Immature natural killer cell (primary cell): ENCODE measurements around the gene GSTCD. TPM values are rescaled to one million over a fixed set of nuclear protein-coding genes. Genes with fewer than 3 reads are reported as not detected.
"Not testable (repeated sequence)": the region's sequence is repeated elsewhere in the genome, so short reads cannot be mapped to it uniquely, and the experiment has no call there.

Experiments
- DNase-seq, 3 donors: peaks; one replicate each; pipeline ENCODE4 v3.0.0; 2022; ENCODE audit warnings: mixed read lengths in 1 of 3
- H3K27ac Mint-ChIP-seq, 6 donors: one replicate each; pipeline ENCODE4 v1.8.0; 2020; ENCODE audit warnings: mixed read lengths in 6 of 6, mild to moderate bottlenecking in 5 of 6, inconsistent platforms in 4 of 6, moderate library complexity in 3 of 6
- H3K27me3 Mint-ChIP-seq, 3 donors: one replicate each; pipeline ENCODE4 v1.8.0; 2020 to 2021; ENCODE audit warnings: low read depth in 3 of 3, mild to moderate bottlenecking in 3 of 3, mixed read lengths in 3 of 3, moderate library complexity in 3 of 3, inconsistent platforms in 1 of 3
- H3K36me3 Mint-ChIP-seq, 3 donors: one replicate each; pipeline ENCODE4 v1.8.0; 2020; ENCODE audit warnings: mixed read lengths in 3 of 3, inconsistent platforms in 2 of 3, mild to moderate bottlenecking in 2 of 3
- H3K4me1 Mint-ChIP-seq, 2 donors: one replicate each; pipeline ENCODE4 v1.8.0; 2020; ENCODE audit warnings: inconsistent platforms in 2 of 2, mild to moderate bottlenecking in 2 of 2, mixed read lengths in 2 of 2, moderate library complexity in 1 of 2
- H3K4me3 Mint-ChIP-seq, 5 donors: one replicate each; pipeline ENCODE4 v1.8.0; 2020; ENCODE audit warnings: mild to moderate bottlenecking in 5 of 5, mixed read lengths in 5 of 5, inconsistent platforms in 3 of 5, moderate library complexity in 3 of 5
- H3K9me3 Mint-ChIP-seq, 6 donors: one replicate each; pipeline ENCODE4 v1.8.0; 2020; ENCODE audit warnings: mild to moderate bottlenecking in 6 of 6, mixed read lengths in 6 of 6, inconsistent platforms in 4 of 6, moderate library complexity in 3 of 6
- polyA plus RNA-seq, 3 donors: library from polyadenylated mRNA; unstranded; fragments of 300-500 nt; fragmentation: Illumina TruSeq; gene quantifications; one replicate each; pipeline ENCODE4 v1.2.3, GENCODE V29; 2021

The GSTCD gene
- polyA plus RNA-seq, 3 donors from 2014 or later, result 1.8 to 2.1 (median 2.0) TPM

GRCh38 chr4:105843941-105844340, 135.4 kb downstream of the GSTCD start:
- Mint-ChIP-seq H3K36me3 (peaks cover 16 to 50% (median 36%) of the 10 kb centered on the region in 3 donors), H3K4me1 (no peaks in the 10 kb centered on the region), H3K27ac (no peak overlapping the region), H3K4me3 (no peak overlapping the region), H3K27me3 (no peaks in the 10 kb centered on the region), H3K9me3 (no peaks in the 10 kb centered on the region)
- DNase-seq, result no peak

DNA sequence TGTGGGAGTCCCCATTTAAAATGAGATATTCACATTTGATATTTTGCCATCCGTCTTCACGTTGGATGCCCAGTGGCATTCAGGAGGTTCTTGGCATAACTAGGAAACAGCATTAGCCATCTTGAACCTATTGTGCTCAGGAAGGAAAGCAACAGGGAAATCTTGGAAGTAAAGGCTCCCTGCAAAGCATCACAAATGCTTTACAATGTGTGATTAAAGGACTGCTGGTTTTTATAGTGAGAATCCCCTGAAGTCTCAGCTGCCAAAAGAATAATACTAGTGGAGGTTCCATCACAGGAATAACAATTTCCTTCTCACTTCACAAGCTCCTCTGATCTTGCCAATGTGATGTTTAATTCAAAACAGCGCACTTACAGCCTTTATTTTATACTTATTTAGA, 137.0 kb downstream of the GSTCD start:
- Mint-ChIP-seq H3K27ac (no peak overlapping the region), H3K27me3 (no peaks in the 10 kb centered on the region), H3K4me3 (no peak overlapping the region), H3K4me1 (no peaks in the 10 kb centered on the region), H3K36me3 (peaks cover 14 to 38% (median 31%) of the 10 kb centered on the region in 3 donors), H3K9me3 (no peaks in the 10 kb centered on the region)
- DNase-seq, result no peak

- H3K4me3 Mint-ChIP-seq, H3K4me1 Mint-ChIP-seq, DNase-seq, H3K27ac Mint-ChIP-seq, H3K27me3 Mint-ChIP-seq: not testable (repeated sequence)
- Mint-ChIP-seq H3K36me3 (peaks cover 17 to 31% (median 27%) of the 10 kb centered on the region in 3 donors), H3K9me3 (peaks cover 0 to 11% (median 0%) of the 10 kb centered on the region in 6 donors)
Measured at GRCh38 chr4:105848359-105848758, 139.8 kb downstream of the GSTCD start.

GRCh38 chr4:105851196-105851595, 142.6 kb downstream of the GSTCD start:
- H3K4me3 Mint-ChIP-seq, result no peak overlapping the region
- peaks cover 9 to 15% (median 12%) of the 10 kb centered on the region in 3 donors for H3K36me3 Mint-ChIP-seq
- DNase-seq, result no peak
- H3K27ac Mint-ChIP-seq, result no peak overlapping the region
- H3K9me3 Mint-ChIP-seq, result peaks cover 0 to 27% (median 14%) of the 10 kb centered on the region in 6 donors
- peaks cover 0 to 2% (median 0%) of the 10 kb centered on the region in 3 donors for H3K27me3 Mint-ChIP-seq
- no peaks in the 10 kb centered on the region for H3K4me1 Mint-ChIP-seq

DNA sequence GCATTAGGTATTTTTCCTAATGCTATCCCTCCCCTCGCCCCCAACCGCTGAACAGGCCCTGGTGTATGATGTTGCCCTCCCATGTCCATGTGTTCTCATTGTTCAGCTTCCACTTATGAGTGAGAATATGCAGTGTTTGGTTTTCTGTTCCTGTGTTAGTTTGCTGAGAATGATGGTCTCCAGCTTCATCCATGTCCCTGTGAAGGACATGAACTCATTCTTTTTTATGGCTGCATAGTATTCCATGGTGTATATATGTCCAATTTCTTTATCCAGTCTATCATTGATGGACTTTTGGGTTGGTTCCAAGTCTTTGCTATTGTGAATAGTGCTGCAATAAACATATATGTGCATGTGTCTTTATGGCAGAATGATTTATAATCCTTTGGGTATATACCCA, 143.6 kb downstream of the GSTCD start:
- H3K4me1 Mint-ChIP-seq, H3K27me3 Mint-ChIP-seq, H3K4me3 Mint-ChIP-seq, H3K27ac Mint-ChIP-seq, DNase-seq: not testable (repeated sequence)
- Mint-ChIP-seq H3K36me3 (peaks cover 9 to 18% (median 16%) of the 10 kb centered on the region in 3 donors), H3K9me3 (peaks cover 5 to 35% (median 22%) of the 10 kb centered on the region in 6 donors)

- no peak for DNase-seq
- Mint-ChIP-seq H3K36me3 (peaks cover 6 to 15% (median 7%) of the 10 kb centered on the region in 3 donors), H3K27me3 (peaks cover 0 to 6% (median 2%) of the 10 kb centered on the region in 3 donors), H3K4me1 (no peaks in the 10 kb centered on the region), H3K9me3 (peaks cover 21 to 64% (median 38%) of the 10 kb centered on the region in 6 donors), H3K4me3 (no peak overlapping the region), H3K27ac (no peak overlapping the region)
Measured at GRCh38 chr4:105858466-105859040, 150.0 kb downstream of the GSTCD start.

GRCh38 chr4:105859233-105859632, 150.6 kb downstream of the GSTCD start:
- peaks cover 21 to 64% (median 38%) of the 10 kb centered on the region in 6 donors for H3K9me3 Mint-ChIP-seq
- no peak overlapping the region for H3K27ac Mint-ChIP-seq
- DNase-seq, result no peak
- H3K36me3 Mint-ChIP-seq, result peaks cover 4 to 15% (median 7%) of the 10 kb centered on the region in 3 donors
- H3K27me3 Mint-ChIP-seq, result peaks cover 0 to 6% (median 2%) of the 10 kb centered on the region in 3 donors
- H3K4me3 Mint-ChIP-seq, result no peak overlapping the region
- H3K4me1 Mint-ChIP-seq, result no peaks in the 10 kb centered on the region

GRCh38 chr4:105870963-105871362, 162.4 kb downstream of the GSTCD start:
- Mint-ChIP-seq H3K27me3 (peaks cover 0 to 2% (median 2%) of the 10 kb centered on the region in 3 donors), H3K4me1 (no peaks in the 10 kb centered on the region), H3K4me3 (no peak overlapping the region), H3K9me3 (peaks cover 0 to 4% (median 0%) of the 10 kb centered on the region in 6 donors), H3K36me3 (no peaks in the 10 kb centered on the region), H3K27ac (no peak overlapping the region)
- DNase-seq, result no peak

DNA sequence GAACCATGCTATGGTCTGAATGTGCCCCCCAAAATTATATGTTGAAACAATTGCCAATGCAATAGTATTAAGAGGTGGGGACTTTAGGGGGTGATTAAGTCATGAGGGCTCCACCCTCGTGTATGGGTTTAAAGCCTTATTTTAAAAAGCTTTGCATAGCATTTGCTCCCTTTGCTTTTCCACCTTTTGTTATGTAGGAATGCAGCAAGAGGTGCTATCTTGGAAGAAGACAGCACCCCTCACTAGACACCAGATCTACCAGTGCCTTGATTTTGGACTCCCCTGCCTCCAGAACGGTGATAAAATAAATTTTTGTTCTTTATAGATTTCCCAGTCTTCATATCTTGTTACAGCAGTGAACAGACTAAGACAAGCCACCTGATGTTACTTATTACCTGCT, 163.4 kb downstream of the GSTCD start:
- no peak overlapping the region for H3K27ac Mint-ChIP-seq
- H3K27me3 Mint-ChIP-seq, result peaks cover 0 to 2% (median 2%) of the 10 kb centered on the region in 3 donors
- no peaks in the 10 kb centered on the region for H3K4me1 Mint-ChIP-seq
- no peaks in the 10 kb centered on the region for H3K36me3 Mint-ChIP-seq
- H3K9me3 Mint-ChIP-seq, result peaks cover 0 to 2% (median 0%) of the 10 kb centered on the region in 6 donors
- no peak for DNase-seq
- H3K4me3 Mint-ChIP-seq, result no peak overlapping the region

DNA sequence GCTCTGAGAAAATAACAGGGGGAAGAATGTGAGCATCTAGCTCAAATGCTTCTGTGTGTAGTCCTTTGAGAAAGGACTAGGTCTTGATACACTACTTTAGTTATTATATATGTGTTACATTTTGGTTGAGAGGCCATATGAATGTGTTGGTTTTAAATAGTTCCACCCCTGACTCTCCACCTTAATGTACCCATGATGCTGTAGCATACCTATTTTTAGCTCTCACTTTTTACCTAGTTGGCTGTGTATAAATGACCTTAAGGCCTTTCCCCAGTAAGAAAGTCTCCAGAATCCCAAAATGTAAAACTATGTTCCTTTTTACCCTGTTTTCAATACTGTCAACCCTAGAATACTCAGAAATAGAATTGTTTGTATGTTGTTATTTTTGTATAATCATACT, 166.6 kb downstream of the GSTCD start:
- Mint-ChIP-seq H3K36me3 (no peaks in the 10 kb centered on the region), H3K4me3 (no peak overlapping the region), H3K4me1 (no peaks in the 10 kb centered on the region), H3K27me3 (peaks cover 0 to 5% (median 2%) of the 10 kb centered on the region in 3 donors), H3K9me3 (no peaks in the 10 kb centered on the region), H3K27ac (no peak overlapping the region)
- DNase-seq, result no peak

DNA sequence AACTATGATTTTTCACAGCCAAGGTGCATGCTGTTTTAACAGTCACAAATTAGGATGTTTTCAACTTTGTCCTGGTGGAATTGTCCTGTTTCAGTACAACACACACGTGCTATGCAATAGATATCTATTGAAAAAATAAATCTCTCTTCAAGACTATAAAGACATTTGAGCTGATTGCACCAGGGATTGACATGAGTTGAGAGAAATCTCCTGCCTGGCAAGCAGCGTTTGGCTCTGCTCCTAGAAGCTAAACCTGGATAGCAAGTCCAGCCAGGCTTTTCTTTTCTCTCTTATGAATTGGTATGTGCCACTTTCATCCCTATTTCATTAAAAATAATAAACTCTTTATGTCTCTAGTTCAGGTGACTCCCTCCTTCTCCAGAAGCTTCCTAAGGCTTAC, 170.1 kb downstream of the GSTCD start:
- H3K27ac Mint-ChIP-seq, result no peak overlapping the region
- peaks cover 0 to 13% (median 0%) of the 10 kb centered on the region in 3 donors for H3K27me3 Mint-ChIP-seq
- peaks cover 0 to 9% (median 2%) of the 10 kb centered on the region in 6 donors for H3K9me3 Mint-ChIP-seq
- no peaks in the 10 kb centered on the region for H3K4me1 Mint-ChIP-seq
- no peak for DNase-seq
- no peak overlapping the region for H3K4me3 Mint-ChIP-seq
- no peaks in the 10 kb centered on the region for H3K36me3 Mint-ChIP-seq

DNA sequence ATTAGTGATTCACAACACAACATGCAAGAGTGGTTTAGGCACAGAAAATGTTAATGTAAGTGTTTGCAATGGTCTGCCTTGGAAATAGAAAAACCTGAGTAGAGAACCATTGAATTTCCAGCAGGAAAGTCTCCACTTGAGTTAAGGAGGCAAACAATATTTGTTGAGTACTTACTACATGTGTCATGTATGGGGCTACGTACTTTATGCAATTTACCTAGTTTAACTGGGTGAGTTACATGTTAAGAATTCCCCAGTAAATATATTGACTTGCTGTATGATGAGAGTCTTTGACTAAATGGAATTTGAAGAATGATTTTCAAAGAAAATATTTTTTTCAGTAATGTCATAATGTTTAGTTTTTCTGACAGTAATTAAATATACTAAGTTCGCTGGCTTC, 178.9 kb downstream of the GSTCD start:
- DNase-seq, result no peak
- Mint-ChIP-seq H3K9me3 (peaks cover 0 to 12% (median 3%) of the 10 kb centered on the region in 6 donors), H3K27me3 (peaks cover 0 to 5% (median 2%) of the 10 kb centered on the region in 3 donors), H3K4me3 (no peak overlapping the region), H3K4me1 (no peaks in the 10 kb centered on the region), H3K27ac (no peak overlapping the region), H3K36me3 (no peaks in the 10 kb centered on the region)

DNA sequence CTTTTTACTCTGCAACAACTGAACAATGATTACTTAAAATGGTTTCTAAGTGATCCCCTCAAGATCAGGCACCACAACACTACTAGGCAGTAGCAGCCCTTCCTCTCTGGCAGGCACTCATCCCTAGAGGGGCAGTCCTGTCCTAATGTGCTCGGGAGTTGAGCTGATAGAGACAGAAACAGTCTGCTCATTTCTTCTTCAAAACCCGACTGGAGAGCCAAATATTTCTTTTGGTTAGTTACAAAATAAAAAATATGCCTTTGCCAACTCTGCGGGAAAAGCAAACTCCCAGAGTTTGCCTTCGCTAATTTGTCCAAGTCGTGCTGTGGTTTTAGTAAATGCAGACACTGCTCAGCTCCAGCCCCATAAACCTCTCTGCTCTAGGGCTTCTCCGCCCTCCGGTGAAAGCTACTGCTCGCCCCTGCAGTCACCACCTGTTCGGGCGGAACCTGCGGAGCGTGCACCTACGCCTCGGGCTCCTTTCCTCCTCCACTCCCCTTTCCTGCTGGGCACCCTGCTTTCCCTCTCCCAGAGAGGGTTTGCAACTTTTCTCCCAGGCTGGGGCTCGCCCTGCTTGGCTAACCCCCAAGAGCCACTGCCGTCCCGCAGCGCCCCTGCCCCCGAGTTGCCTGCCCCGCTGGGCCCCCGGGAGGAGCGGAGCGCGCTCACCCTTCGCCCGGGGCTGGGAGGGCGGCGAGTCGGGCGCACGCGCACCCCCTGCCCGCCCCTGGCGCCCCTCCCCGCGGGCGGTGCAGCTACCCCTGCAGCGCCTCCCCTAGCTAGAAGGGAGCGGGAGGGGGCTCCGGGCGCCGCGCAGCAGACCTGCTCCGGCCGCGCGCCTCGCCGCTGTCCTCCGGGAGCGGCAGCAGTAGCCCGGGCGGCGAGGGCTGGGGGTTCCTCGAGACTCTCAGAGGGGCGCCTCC, 186.3 kb downstream of the GSTCD start, which contains the start of gene NPNT:
Gene NPNT (plus strand): TSS at position 812 of the 923 bp plus-strand sequence. CDS start 182 bp downstream, outside the sequence.
- H3K4me1 Mint-ChIP-seq, result no peaks in the 10 kb centered on the region
- H3K4me3 Mint-ChIP-seq, result no peak within 1 kb of the TSS
- H3K27me3 Mint-ChIP-seq, result peaks cover 8 to 22% (median 14%) of the 10 kb centered on the region in 3 donors
- H3K9me3 Mint-ChIP-seq, result peaks cover 0 to 18% (median 10%) of the 10 kb centered on the region in 6 donors
- peaks cover 0 to 7% (median 0%) of the 10 kb centered on the region in 3 donors for H3K36me3 Mint-ChIP-seq
- H3K27ac Mint-ChIP-seq, result no peak within 1 kb of the TSS
- DNase-seq, result no peak
